Esophagus squamous epithelium (tissue), 5 donors: ENCODE data around the gene LRRC8C. TPM values are rescaled to one million over a fixed set of nuclear protein-coding genes. Genes with fewer than 3 reads are reported as not detected.
A peak's percentile ranks its signal among the peaks of the same experiment; 100 is the strongest.

Experiments
- DNase-seq: peaks from one replicate; lab custom pipeline; 2025; lab: John Stamatoyannopoulos, UW
- H3K27ac ChIP-seq, 4 donors: fragments of 200-600 bp; sonication (generic); one replicate each; pipeline ENCODE4 v1.5.1; 2016 to 2019; ENCODE audit warnings: mild to moderate bottlenecking in 1 of 4
- H3K27me3 ChIP-seq, 4 donors: fragments of 200-600 bp; sonication (generic); 1 replicate in 3 of 4; 2 replicates in 1 of 4; pipeline versions ENCODE4 v1.5.1 to v1.6.0; 2017 to 2021; ENCODE audit warnings: antibody characterized with exemption in 1 of 4
- H3K36me3 ChIP-seq, 3 donors: fragments of 200-600 bp; sonication (generic); one replicate each; pipeline ENCODE4 v1.5.1; 2016 to 2019
- H3K4me1 ChIP-seq, 3 donors: fragments of 200-600 bp; sonication (generic); one replicate each; pipeline ENCODE4 v1.5.1; 2017 to 2019
- H3K4me3 ChIP-seq, 4 donors: fragments of 200-600 bp; sonication (generic); 1 replicate in 3 of 4; 2 replicates in 1 of 4; pipeline ENCODE4 v1.5.1; 2016 to 2019; ENCODE audit warnings: mild to moderate bottlenecking in 2 of 4, moderate library complexity in 1 of 4
- H3K9me3 ChIP-seq, 3 donors: fragments of 200-600 bp; sonication (generic); one replicate each; pipeline ENCODE4 v1.5.1; 2016 to 2019
- CTCF ChIP-seq, 6 experiments: fragments of 450-650 bp in 4 of 6; fragments of 200-600 bp in 2 of 6; sonication (generic) in 2 of 6; IDR thresholded peaks; one replicate each; pipeline ENCODE4 v1.5.1; 2016 to 2019; ENCODE audit warnings: antibody characterized with exemption in 6 of 6, mild to moderate bottlenecking in 4 of 6, moderate library complexity in 4 of 6
- POLR2A ChIP-seq, 4 donors: fragments of 450-650 bp; IDR thresholded peaks; one replicate each; pipeline ENCODE4 v1.6.1; 2017; ENCODE audit warnings: antibody characterized with exemption in 4 of 4, mild to moderate bottlenecking in 4 of 4, moderate library complexity in 3 of 4
- WGBS, 2 donors: methylation state at CpG; one replicate each; pipeline ENCODE4 v1.1.5; 2018; 5-methylcytosine and 5-hydroxymethylcytosine counted together
- intact Hi-C: fragments of 100-400 bp; cut with DNase I; formaldehyde crosslinking; loops from one replicate; pipeline ENCODE4 v1.15.0; 2022
- total RNA-seq, 4 donors: library from RNA; depleted of rRNA; stranded (reverse); fragments of >200 nt; gene quantifications; one replicate each; pipeline ENCODE4 v1.1.0, GENCODE V29; 2016
- donor health status: DM: yes; HTN: yes; CAD: no.

LRRC8C gene
- total RNA-seq, 4 donors from 2014 or later = 1.4 to 5.0 (median 3.2) TPM

GRCh38 chr1:89616844-89617627, 15.9 kb upstream of the LRRC8C start:
- Histone ChIP-seq H3K36me3 (no peaks in the 10 kb centered on the region), H3K9me3 (no peaks in the 10 kb centered on the region), H3K27ac (peak overlapping the region in 1 of 4 donors; percentile 7), H3K4me1 (peaks cover 0 to 18% (median 6%) of the 10 kb centered on the region in 3 donors), H3K27me3 (no peaks in the 10 kb centered on the region), H3K4me3 (no peak overlapping the region)
- no peak for DNase-seq
- TF ChIP-seq CTCF (IDR thresholded peaks at IDR 0.05) (no peak), POLR2A (IDR thresholded peaks at IDR 0.05) (no peak)
- intact Hi-C loops = no loop called here
- WGBS, 2 donors = 61 to 64% methylated on average over 2 of the region's 2 CpGs

DNA sequence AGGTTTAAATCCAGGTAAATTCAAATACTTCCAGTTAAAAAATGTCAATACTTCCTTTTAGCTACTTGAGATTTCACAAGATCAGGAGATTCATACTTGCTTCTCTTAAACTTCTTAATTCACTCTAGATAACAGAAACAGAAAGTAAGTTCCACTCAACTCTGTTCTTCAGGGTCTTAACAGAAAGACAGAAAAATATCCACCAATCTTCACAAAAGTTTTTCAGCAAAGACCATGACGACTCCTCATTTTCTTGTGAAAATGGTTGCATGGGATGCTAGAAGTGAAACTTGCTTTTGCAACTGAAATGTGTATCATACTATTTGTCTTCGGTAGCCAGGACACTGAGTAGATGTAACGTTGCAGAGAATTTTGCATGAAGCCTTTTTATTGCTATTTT, 12.3 kb upstream of the LRRC8C start:
- WGBS, 2 donors = 87% methylated on average over 3 of the region's 3 CpGs
- Histone ChIP-seq H3K36me3 (no peaks in the 10 kb centered on the region), H3K9me3 (no peaks in the 10 kb centered on the region), H3K4me3 (no peak overlapping the region), H3K4me1 (peaks cover 0 to 18% (median 6%) of the 10 kb centered on the region in 3 donors), H3K27ac (no peak overlapping the region), H3K27me3 (no peaks in the 10 kb centered on the region)
- intact Hi-C loops = no loop called here
- no peak for TF ChIP-seq POLR2A (IDR thresholded peaks at IDR 0.05)
- TF ChIP-seq CTCF (IDR thresholded peaks at IDR 0.05) = no peak
- DNase-seq = no peak

DNA sequence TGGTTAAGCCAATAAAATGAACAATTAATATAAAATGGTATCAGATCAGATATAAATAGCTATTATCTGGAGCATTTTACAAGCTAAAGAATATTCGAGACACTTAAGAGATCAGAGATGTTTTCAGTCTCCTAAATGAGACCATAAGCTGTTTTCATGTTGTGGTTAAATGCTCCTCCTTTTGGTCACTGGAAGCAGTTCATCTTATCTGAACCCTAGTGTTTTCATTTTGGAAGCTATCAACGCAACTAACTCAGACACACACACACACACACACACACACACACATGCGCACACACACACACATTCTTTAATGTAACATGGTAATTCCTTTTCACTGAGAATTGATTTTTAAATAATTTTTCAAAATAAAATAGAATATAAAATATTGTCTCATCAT, 10.0 kb upstream of the LRRC8C start:
- TF ChIP-seq CTCF (IDR thresholded peaks at IDR 0.05) (no peak), POLR2A (IDR thresholded peaks at IDR 0.05) (no peak)
- WGBS, 2 donors = 72 to 83% methylated on average over 3 of the region's 3 CpGs
- Histone ChIP-seq H3K36me3 (no peaks in the 10 kb centered on the region), H3K27ac (no peak overlapping the region), H3K4me3 (no peak overlapping the region), H3K9me3 (no peaks in the 10 kb centered on the region), H3K27me3 (no peaks in the 10 kb centered on the region), H3K4me1 (no peaks in the 10 kb centered on the region)
- intact Hi-C loops = no loop called here
- DNase-seq = no peak

GRCh38 chr1:89624314-89624713, 8.6 kb upstream of the LRRC8C start:
- Histone ChIP-seq H3K4me1 (peaks cover 0 to 4% (median 0%) of the 10 kb centered on the region in 3 donors), H3K27ac (no peak overlapping the region), H3K4me3 (no peak overlapping the region), H3K9me3 (no peaks in the 10 kb centered on the region), H3K27me3 (no peaks in the 10 kb centered on the region), H3K36me3 (no peaks in the 10 kb centered on the region)
- WGBS, 2 donors = 89 to 100% methylated on average over 1 of the region's 1 CpG
- TF ChIP-seq POLR2A (IDR thresholded peaks at IDR 0.05) (no peak), CTCF (IDR thresholded peaks at IDR 0.05) (no peak)
- DNase-seq = no peak
- intact Hi-C loops = no loop called here

GRCh38 chr1:89624715-89625323, 8.1 kb upstream of the LRRC8C start:
- Histone ChIP-seq H3K27me3 (no peaks in the 10 kb centered on the region), H3K27ac (no peak overlapping the region), H3K4me3 (no peak overlapping the region), H3K36me3 (no peaks in the 10 kb centered on the region), H3K4me1 (peaks cover 0 to 9% (median 0%) of the 10 kb centered on the region in 3 donors), H3K9me3 (no peaks in the 10 kb centered on the region)
- no peak for TF ChIP-seq CTCF (IDR thresholded peaks at IDR 0.05)
- no peak for TF ChIP-seq POLR2A (IDR thresholded peaks at IDR 0.05)
- 86 to 89% methylated on average over 4 of the region's 4 CpGs for WGBS, 2 donors
- intact Hi-C loops = no loop called here
- no peak for DNase-seq
